HS-27A (cell line): ENCODE measurements around the gene PCDHAC1.
"Not testable (repeated sequence)": the region's sequence is repeated elsewhere in the genome, so short reads cannot be mapped to it uniquely, and the experiment has no call there.

ENCODE experiments used
- DNase-seq: peaks from one replicate; pipeline ENCODE4 v3.0.0-alpha.2; 2012; ENCODE audit warnings: low read depth, missing footprints

Gene PCDHAC1, protein sequence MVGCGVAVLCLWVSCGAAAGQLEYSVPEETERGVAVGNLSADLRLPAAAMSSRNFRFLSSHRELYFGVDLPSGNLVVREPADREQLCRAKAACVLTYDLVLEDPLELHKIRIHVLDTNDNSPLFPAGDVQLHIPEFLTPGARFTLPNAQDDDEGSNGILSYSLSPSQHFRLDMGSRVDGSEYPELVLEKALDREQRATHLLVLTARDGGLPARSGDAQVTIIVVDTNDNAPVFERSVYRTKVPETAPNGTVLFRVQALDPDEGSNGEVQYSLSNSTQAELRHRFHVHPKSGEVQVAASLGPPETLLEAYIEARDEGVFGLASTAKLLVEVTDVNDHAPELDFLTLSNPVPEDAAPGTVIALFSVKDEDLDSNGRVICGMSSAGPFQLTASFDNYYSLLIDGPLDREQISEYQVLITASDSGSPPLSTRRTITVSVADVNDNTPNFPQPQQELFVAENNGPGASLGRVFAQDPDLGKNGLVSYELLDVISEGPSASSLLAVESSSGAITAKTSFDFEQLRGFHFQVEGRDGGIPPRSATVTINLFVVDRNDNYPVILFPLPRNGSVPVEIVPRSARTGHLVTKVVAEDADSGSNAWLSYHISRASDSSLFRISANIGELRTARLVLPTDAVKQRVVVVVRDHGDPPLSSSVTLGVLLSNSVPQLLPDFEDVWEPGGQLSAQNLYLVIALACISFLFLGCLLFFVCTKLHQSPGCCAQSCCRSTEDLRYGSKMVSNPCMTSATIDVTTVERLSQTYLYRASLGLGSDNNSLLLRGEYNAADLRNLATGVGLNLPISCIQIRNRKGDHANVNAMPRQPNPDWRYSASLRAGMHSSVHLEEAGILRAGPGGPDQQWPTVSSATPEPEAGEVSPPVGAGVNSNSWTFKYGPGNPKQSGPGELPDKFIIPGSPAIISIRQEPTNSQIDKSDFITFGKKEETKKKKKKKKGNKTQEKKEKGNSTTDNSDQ

DNA sequence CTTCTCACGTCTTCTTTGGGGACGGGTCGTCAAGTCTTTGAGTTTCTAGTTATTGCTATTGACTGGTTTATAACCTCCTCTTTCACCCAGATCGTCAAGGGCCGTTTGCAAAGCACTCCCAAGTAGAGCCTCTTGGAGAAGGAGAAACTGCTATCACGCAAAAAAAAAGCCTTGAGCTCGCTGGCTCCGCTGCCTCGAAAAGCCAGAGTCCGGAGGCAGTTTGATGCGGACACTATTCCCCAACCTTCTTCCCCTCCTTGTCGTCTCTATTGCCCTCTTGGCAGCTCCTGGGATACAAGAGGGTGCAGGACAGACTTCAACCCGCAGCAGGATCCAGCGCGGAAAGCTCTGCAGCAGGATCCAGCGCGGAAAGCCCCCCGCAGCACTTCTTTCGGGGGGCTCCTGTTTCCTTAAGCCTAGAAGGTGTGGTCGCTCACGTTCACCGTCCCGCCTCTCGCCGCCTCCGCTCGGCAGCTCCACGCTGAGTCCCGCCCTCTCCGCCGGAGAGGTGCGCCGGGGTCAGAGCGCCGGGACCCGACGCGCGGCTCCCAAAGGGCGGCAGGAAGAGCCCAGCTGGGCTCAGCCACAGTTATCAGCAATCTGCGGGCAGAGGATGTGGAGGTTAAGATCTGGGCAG lies at the start of gene PCDHAC1:
Gene PCDHAC1 (plus strand): TSS at position 494 of the 637 bp plus-strand sequence. CDS start 594 bp downstream, outside the sequence.
- DNase-seq: no peak

DNA sequence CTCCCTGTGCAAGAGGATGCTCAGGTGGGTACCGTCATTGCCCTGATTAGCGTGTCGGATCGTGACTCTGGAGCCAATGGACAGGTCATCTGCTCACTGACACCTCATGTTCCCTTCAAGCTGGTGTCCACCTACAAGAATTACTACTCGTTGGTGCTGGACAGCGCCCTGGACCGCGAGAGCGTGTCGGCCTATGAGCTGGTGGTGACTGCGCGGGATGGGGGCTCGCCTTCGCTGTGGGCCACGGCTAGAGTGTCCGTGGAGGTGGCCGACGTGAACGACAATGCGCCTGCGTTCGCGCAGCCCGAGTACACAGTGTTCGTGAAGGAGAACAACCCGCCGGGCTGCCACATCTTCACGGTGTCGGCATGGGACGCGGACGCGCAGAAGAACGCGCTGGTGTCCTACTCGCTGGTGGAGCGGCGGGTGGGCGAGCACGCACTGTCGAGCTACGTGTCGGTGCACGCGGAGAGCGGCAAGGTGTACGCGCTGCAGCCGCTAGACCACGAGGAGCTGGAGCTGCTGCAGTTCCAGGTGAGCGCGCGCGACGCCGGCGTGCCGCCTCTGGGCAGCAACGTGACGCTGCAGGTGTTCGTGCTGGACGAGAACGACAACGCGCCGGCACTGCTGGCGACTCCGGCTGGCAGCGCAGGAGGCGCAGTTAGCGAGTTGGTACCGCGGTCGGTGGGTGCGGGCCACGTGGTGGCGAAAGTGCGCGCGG lies 49.4 kb upstream of the PCDHAC1 start:
- DNase-seq: not testable (repeated sequence)

DNA sequence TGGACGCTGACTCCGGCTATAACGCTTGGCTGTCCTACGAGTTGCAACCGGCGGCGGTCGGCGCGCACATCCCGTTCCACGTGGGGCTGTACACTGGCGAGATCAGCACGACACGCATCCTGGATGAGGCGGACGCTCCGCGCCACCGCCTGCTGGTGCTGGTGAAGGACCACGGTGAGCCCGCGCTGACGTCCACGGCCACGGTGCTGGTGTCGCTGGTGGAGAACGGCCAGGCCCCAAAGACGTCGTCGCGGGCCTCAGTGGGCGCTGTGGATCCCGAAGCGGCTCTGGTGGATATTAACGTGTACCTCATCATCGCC lies 48.9 kb upstream of the PCDHAC1 start:
- DNase-seq: no peak

DNA sequence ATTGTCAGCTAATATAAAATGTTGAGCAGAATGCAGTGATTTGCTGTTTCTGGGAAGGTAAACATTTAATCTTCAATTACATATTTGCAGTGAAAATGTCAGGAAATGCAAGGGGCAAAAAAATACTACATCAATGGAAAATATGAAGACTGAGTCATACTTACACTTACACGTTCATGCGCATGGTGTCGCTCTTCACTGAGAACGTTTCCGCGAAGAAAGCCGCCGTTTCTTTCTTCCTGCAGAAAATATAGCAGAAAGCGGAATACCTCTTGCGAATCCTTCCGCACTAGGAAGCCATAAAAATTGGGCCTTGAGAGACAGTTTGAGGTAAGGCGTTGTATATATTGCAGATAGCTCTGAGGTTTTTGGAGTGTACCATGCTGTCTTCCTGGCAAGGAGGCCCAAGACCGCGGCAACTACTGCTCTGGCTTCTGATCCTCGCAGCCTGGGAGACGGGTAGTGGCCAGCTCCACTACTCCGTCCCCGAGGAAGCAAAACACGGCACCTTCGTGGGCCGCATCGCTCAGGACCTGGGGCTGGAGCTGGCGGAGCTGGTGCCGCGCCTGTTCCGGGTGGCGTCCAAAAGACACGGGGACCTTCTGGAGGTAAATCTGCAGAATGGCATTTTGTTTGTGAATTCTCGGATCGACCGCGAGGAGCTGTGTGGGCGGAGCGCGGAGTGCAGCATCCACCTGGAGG lies 44.1 kb upstream of the PCDHAC1 start, which contains the start of gene PCDHA13:
Gene PCDHA13 (plus strand): TSS at position 236 of the 702 bp plus-strand sequence. CDS start 145 bp downstream, at position 381.
- DNase-seq: no peak

DNA sequence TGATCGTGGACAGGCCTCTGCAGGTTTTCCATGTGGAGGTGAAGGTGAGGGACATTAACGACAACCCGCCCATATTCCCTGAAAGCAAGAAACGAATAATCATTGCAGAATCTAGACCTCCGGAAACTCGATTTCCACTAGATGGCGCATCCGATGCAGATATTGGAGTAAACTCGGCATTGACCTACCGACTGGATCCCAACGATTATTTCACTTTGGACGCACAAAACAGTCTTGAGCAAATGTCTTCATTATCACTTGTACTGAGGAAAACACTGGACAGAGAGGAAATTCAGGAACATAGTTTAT lies 43.6 kb upstream of the PCDHAC1 start:
- DNase-seq: no peak

DNA sequence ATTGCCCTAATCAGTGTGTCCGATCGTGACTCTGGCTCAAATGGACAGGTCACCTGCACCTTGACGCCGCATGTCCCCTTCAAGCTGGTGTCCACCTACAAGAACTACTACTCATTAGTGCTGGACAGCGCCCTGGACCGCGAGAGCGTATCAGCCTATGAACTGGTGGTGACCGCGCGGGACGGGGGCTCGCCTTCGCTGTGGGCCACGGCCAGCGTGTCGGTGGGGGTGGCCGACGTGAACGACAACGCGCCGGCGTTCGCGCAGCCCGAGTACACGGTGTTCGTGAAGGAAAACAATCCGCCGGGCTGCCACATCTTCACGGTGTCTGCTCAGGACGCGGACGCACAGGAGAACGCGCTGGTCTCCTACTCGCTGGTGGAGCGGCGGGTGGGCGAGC lies 42.7 kb upstream of the PCDHAC1 start:
- no peak for DNase-seq

DNA sequence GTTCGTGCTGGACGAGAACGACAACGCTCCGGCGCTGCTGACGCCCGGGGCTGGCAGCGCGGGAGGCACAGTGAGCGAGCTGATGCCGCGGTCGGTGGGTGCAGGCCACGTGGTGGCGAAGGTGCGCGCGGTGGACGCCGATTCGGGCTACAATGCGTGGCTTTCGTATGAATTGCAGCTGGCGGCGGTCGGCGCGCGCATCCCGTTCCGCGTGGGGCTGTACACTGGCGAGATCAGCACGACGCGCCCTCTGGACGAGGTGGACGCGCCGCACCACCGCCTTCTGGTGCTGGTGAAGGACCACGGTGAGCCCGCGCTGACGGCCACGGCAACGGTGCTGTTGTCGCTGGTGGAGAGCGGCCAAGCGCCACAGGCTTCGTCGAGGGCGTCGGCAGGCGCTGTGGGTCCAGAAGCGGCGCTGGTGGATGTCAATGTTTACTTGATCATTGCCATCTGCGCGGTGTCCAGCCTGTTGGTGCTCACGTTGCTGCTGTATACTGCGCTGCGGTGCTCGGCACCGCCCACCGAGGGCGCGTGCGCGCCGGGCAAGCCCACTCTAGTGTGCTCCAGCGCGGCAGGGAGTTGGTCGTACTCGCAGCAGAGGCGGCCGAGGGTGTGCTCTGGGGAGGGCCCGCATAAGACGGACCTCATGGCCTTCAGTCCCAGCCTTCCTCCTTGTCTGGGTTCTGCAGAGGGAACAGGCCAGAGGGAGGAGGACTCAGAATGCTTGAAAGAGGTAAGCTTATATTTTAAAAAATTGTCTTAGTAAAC lies 42.0 kb upstream of the PCDHAC1 start:
- DNase-seq: no peak

DNA sequence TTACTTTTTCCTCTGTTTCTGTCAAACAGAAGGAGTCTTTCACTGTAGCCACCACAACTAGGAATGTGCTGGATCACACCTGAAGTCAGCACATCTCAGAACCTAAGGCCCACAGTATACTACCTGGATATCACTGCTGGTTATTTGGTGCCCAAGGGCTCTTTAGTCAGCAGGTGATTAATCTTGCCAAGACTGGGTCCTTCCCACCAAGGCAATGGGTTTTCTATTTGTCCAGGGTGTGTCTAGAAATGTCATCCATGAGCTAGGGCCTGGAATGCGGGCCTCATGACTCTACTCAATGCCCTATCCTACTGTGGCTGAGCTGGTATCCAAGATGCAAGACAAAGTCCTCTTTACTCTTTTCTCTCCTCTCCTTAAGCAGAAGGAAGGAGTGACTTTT lies 9.8 kb upstream of the PCDHAC1 start:
- no peak for DNase-seq

DNA sequence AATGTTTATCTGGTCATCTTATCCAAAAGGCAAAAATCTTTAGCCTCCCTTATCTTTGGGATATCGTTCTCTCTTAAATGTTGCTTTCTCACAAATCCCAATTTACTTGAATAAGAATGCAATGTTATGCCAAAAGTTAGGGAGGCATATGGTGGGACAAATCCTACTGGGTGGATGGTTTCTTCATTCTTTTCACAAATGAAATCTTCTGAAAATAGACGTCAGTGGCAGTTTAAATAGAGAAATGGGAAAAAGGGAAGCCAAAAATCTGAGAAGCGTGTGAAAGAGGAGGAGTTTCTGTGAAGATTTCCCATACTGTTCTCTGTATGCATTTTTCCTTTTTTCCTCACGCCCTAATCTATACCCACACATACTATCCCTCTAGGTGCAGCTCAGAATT lies 2.5 kb upstream of the PCDHAC1 start:
- no peak for DNase-seq

DNA sequence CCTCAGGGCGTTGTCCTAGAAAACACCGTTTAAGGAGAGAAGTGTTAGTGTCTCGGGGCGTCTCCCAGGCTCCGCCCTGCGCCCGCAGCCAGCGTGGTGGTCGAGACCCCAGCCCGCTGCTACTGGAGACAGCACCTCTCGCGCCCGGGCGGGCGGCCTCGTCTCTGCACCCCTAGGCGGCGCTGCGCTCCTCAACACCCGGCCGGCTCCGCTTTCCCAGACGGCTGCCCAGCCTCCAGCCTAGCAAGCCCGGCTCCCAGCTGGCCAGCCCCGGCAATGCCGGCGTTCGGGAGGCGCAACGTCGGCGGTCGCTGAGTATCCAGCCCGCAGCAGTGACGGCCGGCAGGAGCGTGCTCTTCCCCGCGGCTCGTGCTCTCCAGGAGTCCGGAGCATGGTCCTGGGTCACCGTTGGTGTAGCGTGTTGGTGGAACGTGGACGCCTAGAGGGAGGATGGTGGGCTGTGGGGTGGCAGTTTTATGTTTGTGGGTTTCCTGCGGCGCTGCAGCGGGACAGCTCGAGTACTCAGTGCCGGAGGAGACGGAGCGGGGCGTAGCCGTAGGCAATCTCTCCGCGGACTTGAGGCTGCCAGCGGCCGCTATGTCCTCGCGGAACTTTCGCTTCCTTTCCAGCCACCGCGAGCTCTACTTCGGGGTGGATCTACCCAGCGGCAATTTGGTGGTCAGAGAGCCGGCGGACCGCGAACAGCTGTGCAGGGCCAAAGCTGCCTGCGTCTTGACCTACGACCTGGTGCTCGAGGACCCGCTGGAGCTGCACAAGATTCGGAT lies 536 bp downstream of the PCDHAC1 start:
- DNase-seq: no peak

DNA sequence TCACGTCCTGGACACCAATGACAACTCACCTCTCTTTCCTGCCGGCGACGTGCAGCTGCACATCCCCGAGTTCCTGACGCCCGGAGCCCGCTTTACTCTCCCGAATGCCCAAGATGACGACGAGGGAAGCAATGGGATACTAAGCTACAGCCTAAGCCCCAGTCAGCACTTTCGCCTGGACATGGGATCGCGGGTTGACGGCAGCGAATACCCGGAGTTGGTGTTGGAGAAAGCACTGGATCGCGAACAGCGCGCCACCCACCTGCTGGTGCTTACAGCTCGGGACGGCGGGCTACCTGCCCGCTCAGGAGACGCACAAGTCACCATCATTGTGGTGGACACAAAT lies 1.1 kb downstream of the PCDHAC1 start:
- DNase-seq: no peak

DNA sequence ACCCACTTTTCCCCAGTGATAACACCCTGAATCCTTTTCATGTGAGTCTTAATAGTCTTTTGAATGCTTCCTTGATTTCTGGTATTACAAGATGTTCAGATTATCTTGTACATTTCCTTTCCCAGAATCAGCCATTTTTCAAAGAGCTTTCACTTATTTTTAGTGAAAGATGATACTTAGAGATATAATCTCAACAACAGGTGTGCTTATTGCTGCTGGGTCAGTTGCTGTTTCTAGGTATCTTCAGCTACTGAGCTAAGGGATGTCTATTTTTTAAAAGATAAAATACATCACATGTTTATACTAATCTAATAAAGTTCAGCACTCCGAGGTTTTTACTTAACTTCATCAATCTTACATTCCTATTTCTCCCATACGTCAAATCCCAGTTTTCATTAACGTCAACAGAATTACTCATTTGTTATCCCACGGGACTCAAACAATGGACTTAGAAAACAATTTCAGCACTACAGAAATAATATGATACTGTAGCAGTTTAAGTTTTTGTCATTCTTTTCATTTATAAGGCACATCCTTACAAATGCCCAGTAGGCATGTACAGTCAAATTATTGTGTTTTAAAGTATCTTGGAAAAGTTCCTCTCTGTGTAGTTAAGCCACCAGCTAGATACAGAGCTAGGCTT lies 9.0 kb downstream of the PCDHAC1 start:
- no peak for DNase-seq

DNA sequence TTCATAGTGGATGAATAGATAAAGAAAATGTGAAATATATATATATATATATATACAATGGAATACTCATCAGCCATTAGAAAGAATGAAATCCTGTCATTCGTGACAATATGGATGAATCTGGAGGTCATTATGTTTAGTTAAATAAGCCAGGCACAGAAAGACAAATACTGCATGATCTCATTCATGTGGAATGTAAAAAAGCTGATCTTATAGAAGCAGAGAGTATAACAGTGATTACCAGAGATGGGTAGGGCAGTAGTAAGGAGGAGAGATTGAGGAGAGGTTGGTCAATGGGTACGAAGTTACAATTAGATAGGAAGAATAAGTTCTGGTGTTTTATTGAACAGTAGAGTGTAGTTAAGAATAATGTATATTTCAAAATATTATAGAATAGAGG lies 20.5 kb downstream of the PCDHAC1 start:
- no peak for DNase-seq

DNA sequence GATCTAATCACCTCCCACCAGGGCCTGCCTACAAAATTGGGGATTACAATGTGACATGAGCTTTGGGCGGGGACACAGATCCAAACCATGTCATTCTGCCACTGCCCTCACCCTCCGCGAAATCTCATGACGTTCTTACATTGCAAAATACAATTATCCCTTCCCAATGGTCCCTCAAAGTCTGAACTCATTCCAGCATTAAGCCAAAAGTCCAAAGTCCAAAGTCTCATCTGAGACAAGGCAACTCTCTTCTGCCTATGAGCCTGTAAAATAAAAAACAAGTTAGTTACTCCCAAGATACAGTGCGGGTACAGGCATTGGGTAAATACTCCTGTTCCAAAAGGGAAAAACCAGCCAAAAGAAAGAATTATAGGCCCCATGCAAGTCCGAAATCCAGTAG lies 25.5 kb downstream of the PCDHAC1 start:
- no peak for DNase-seq

DNA sequence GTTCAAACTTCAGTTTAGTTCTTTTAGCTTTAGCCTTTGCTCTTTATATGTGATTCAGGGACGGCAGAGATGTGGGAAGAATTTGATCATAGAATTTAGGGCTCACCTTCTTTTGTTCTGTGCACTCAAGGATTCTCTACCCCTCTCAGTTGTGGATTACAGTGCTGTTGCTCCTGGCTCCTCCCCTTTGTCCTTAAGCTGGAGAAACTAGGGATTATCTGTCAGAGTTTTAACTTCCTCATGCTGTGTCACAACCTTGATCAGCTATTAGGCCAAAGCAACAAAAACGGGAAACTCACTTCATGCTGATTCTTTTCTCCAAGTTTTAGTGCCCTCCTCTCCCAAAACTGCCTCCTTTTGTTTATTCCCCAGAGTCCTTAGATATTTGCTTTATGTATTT lies 27.1 kb downstream of the PCDHAC1 start:
- no peak for DNase-seq

DNA sequence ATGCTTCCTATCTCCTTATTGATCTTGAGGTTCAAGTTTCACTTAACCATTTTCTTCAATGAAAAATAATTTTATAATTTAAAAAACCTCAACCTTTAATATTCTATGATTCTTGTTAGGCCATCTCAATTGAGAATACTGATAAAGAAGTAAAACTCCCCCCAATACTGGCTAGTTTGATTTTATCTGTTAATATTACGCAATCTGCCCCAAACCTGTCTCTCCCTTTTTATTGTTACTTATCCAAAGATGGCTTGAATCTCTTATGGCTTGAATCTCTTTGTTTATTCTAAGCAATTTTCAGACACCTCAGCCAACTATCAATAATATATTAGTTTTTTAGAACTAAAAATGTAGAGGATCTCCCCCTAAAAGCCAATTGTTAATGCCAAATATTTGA lies 36.1 kb downstream of the PCDHAC1 start:
- DNase-seq: no peak

DNA sequence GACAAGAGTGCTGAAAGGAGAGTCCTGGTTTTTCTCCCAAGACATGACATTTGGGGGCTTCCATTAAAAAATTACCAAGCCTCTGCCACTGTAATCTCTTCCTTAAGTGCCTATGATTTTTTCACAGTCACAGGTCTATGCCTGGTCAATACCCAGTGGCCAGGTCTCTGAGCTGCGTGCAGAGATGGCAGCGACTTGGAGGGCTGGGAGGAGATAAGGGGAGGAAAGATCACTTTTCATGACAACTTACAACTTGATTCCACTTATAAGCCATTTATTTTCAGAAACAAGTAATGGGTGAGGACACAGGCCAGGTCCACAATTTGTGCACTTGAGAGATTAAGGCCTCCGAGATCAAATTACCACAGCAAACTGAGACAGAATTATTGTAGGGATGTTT lies 38.3 kb downstream of the PCDHAC1 start:
- no peak for DNase-seq

DNA sequence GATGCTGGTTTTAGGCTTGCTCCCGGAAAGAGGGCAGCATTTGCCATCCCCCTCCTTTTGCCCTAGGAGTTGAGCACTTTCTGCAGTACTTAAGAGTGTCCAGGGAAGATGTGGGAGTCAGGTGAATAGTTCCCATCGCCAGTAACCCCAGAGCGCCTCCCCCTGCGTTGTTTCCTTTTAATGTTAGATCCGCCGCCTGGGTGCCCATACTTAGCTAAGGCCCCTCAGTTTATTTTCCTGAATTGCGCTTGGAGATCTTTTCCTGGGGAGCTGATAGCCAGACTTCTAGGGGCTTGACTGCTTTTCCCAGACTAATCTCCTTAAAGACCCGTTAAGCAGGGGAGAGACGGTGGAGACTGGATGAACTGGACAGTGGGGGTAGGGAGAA lies 39.8 kb downstream of the PCDHAC1 start:
- DNase-seq: no peak
